A172 (cell line): ENCODE results near the gene ZNF540. TPM values are rescaled to one million over a fixed set of nuclear protein-coding genes. Genes with fewer than 3 reads are reported as not detected.
"Not testable (repeated sequence)": the region's sequence is repeated elsewhere in the genome, so short reads cannot be mapped to it uniquely, and the experiment has no call there.

Source experiments
- DNase-seq: peaks from one replicate; pipeline ENCODE4 v3.0.0-alpha.2; 2015; ENCODE audit warnings: low spot score
- total RNA-seq: library from RNA; depleted of rRNA; stranded (reverse); fragments of >200 nt; shearing (Covaris generic); gene quantifications from 2 replicates; pipeline ENCODE4 v1.2.3, GENCODE V29; 2014; rRNA removed

ZNF540 gene
- 0.07 and 0.14 TPM in 2 replicates for total RNA-seq

GRCh38 chr19:37594304-37594981 is at the start of gene ZNF540, which contains the start of gene ZNF571:
Gene ZNF540, plus strand, starts transcription at chr19:37594876. Its CDS starts 3,572 bp downstream, at chr19:37598448.
Gene ZNF571, minus strand, starts transcription at chr19:37594792. Its CDS starts 8,116 bp downstream, at chr19:37586676.
- peak; percentile 78 for DNase-seq

GRCh38 chr19:37551129-37551993 is 43.3 kb upstream of the ZNF540 start:
- DNase-seq, result no peak

GRCh38 chr19:37563518-37563917 is 31.2 kb upstream of the ZNF540 start:
- no peak for DNase-seq

GRCh38 chr19:37564624-37565369 is 29.9 kb upstream of the ZNF540 start:
- no peak for DNase-seq

- DNase-seq, result no peak
Observed at GRCh38 chr19:37565370-37565669, 29.4 kb upstream of the ZNF540 start.

- no peak for DNase-seq
Observed at GRCh38 chr19:37572203-37572602, 22.5 kb upstream of the ZNF540 start.

GRCh38 chr19:37583340-37583739 is 11.3 kb upstream of the ZNF540 start:
- no peak for DNase-seq

- DNase-seq, result no peak
Observed at GRCh38 chr19:37593996-37594303, 726 bp upstream of the ZNF540 start.

- no peak for DNase-seq
Observed at GRCh38 chr19:37594982-37595382, 306 bp downstream of the ZNF540 start.

GRCh38 chr19:37635076-37636056 is 40.7 kb downstream of the ZNF540 start:
- no peak for DNase-seq

- DNase-seq, result no peak
Observed at GRCh38 chr19:37654118-37654517, 59.4 kb downstream of the ZNF540 start.

GRCh38 chr19:37654629-37655300 is 60.1 kb downstream of the ZNF540 start:
- peak; percentile 31 for DNase-seq

GRCh38 chr19:37655301-37655688 is 60.6 kb downstream of the ZNF540 start, which contains the start of gene ZFP30:
Gene ZFP30, minus strand, starts transcription at chr19:37655465. Its CDS starts 7,643 bp downstream, at chr19:37647822.
- peak; percentile 61 for DNase-seq

- DNase-seq, result peak; percentile 18
Observed at GRCh38 chr19:37655689-37656371, 61.2 kb downstream of the ZNF540 start.

- DNase-seq, result not testable (repeated sequence)
Observed at GRCh38 chr19:37657157-37657556, 62.5 kb downstream of the ZNF540 start.

Other genes with a start within 250 kb of the ZNF540 start
- 3.4 and 8.0 TPM in 2 replicates for gene ZNF527, start 223.8 kb upstream of the ZNF540 start, total RNA-seq
- 2.9 and 5.2 TPM in 2 replicates for gene ZNF569, start 127.4 kb upstream of the ZNF540 start, total RNA-seq
- gene ZNF570, start 125.5 kb upstream of the ZNF540 start, total RNA-seq, result 0.12 TPM in 1 of 2 replicates, not detected in the other
- gene ZNF793, start 87.9 kb upstream of the ZNF540 start, total RNA-seq, result 0.26 and 0.41 TPM in 2 replicates
- 1.9 and 6.2 TPM in 2 replicates for gene ZNF571, start 84 bp upstream of the ZNF540 start, total RNA-seq
- gene ZFP30, start 60.6 kb downstream of the ZNF540 start, total RNA-seq, result 10.0 and 10.1 TPM in 2 replicates
- gene ZNF607, start 124.9 kb downstream of the ZNF540 start, total RNA-seq, result 0.26 and 0.59 TPM in 2 replicates
- gene ZNF573, start 184.7 kb downstream of the ZNF540 start, total RNA-seq, result 4.9 and 6.0 TPM in 2 replicates